Skin of body (tissue), 2 donors: Measurements from ENCODE around the gene PCK2. TPM values are rescaled to one million over a fixed set of nuclear protein-coding genes. Genes with fewer than 3 reads are reported as not detected.

ENCODE experiments used
- DNase-seq: peaks from one replicate; lab custom pipeline; 2025; lab: John Stamatoyannopoulos, UW
- total RNA-seq: library from RNA; depleted of rRNA; stranded (reverse); fragments of >200 nt; gene quantifications from one replicate; pipeline ENCODE4 v1.2.3, GENCODE V29; 2014

The PCK2 gene
- total RNA-seq, 1 donor from 2014 or later: 7.2 TPM

GRCh38 chr14:24060984-24061913 lies 32.9 kb upstream of the PCK2 start:
- no peak for DNase-seq

- no peak for DNase-seq
These were observed 31.7 kb upstream of the PCK2 start for GRCh38 chr14:24062216-24062980.

GRCh38 chr14:24063263-24063836 lies 30.8 kb upstream of the PCK2 start:
- DNase-seq: no peak

GRCh38 chr14:24064091-24064795 lies 29.9 kb upstream of the PCK2 start:
- DNase-seq: no peak

GRCh38 chr14:24064856-24065255 lies 29.3 kb upstream of the PCK2 start:
- no peak for DNase-seq

GRCh38 chr14:24065408-24065807 lies 28.7 kb upstream of the PCK2 start:
- DNase-seq: no peak

DNA sequence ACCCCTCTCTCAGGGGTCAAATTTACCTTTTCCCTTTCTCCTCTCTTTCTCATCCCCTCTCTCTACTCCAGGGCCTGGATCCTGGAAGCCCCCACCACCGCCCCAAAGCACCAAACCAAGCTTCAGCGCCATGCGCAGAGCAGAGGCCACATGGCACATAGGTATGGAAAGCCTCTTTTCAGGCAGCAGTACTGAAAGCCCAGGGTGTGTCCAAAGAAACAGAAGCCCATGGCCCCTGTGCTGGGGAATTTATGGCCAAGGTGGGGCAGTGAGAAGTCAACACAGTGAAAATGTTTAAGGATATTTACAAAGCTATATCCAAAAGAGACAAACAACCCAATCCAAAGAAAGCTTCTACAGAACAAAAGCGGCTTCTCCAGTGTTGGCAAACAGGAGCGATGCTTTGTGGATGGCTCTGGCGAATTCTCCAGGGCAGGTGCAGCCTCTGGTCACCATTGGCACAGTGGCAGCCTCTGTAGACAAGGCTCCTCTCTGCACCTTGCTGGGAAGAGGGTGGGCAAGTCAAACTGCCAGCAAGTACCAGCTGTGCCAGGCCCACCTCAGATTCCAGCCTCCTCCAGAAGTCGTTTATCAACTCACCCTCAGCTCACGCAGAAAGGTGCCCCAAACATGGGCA lies 27.5 kb upstream of the PCK2 start:
- DNase-seq: no peak

DNA sequence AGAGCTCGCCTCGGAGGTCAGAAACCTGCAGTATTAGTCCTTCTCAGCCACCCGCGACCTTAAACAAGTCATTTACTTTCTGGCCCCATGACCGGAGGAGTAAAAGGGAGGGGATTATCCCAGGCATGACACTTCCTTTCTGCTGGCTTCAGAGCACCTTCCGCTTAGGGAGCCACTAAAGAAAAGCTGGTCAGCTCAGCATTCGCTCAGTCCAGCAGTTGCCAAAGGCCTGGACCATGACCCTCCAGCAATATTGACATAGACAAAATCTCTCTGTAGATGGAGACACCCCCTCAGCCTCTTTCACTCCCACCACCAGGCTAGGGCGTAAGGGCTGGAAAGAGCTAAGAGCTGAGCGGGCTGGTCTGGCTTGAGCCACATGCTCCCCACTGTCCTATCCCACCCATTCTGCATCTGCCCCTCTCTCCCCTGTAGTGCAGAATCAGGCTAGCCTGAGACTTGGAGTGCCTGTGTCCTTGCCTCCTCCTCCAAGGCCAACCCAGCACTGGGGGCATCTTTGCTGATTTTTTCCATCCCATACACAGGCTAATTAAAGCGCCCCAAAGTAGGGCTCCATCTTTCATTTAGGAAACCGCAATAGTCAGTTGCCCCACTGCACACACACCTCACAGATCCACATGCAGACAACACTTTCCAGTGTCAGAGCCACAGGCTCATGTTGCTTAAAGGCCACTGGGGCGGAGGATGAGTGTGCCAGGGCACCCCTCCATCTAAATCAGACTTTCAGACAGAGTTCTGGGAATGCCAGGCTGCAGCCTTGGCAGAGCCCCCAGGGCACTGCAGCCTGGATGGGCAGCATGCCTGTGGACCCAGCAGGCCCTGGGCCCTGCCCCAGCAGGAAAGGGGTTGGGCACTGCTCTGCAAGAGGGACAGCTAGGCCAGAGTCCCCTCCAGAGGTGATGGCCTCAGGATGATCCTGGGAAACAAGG lies 26.7 kb upstream of the PCK2 start:
- no peak for DNase-seq

GRCh38 chr14:24068711-24069410 lies 25.2 kb upstream of the PCK2 start:
- no peak for DNase-seq

DNA sequence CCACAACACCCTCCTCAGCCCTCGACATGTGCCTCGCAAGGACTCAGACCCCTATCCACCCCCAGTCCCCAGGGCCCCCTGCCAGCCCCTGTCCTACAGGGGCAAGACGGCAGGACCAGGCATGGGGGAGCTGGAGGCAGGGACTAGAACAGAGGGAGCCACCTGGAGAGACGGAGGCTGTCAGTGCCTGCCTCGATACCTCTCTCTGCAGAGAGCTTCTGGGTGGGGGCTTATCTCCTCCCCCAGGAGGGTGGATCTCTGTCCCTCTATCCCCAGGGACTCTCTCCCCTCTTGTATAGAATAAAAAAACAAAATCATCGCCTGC lies 24.7 kb upstream of the PCK2 start:
- DNase-seq: no peak

GRCh38 chr14:24070285-24071143 lies 23.6 kb upstream of the PCK2 start:
- no peak for DNase-seq

- no peak for DNase-seq
These were observed 22.9 kb upstream of the PCK2 start, which contains the start of gene CPNE6 for GRCh38 chr14:24071144-24071697. CPNE6 (plus strand) TSS chr14:24071562; CDS start chr14:24072937, 1,375 bp downstream.

GRCh38 chr14:24071836-24072430 lies 22.2 kb upstream of the PCK2 start:
- DNase-seq: no peak

- DNase-seq: no peak
These were observed 21.7 kb upstream of the PCK2 start for GRCh38 chr14:24072436-24072835.

GRCh38 chr14:24072881-24073877 lies 20.9 kb upstream of the PCK2 start:
- no peak for DNase-seq
